Colonic mucosa (tissue), 4 donors: Measurements from ENCODE around the gene VSIG4. TPM values are rescaled to one million over a fixed set of nuclear protein-coding genes. Genes with fewer than 3 reads are reported as not detected.
A peak's percentile ranks its signal among the peaks of the same experiment; 100 is the strongest.

Source experiments
- DNase-seq: peaks from one replicate; pipeline ENCODE4 v3.0.0-alpha.2; 2020
- H3K27ac ChIP-seq: fragments of 200-600 bp; one replicate; pipeline ENCODE4 v1.8.0; 2021
- H3K27me3 ChIP-seq: fragments of 200-600 bp; one replicate; pipeline ENCODE4 v1.8.0; 2021
- H3K36me3 ChIP-seq: fragments of 200-600 bp; one replicate; pipeline ENCODE4 v1.8.0; 2021
- H3K4me1 ChIP-seq: fragments of 200-600 bp; one replicate; pipeline ENCODE4 v1.8.0; 2021; ENCODE audit warnings: mild to moderate bottlenecking
- H3K4me3 ChIP-seq: fragments of 200-600 bp; one replicate; pipeline ENCODE4 v1.8.0; 2021
- H3K9ac ChIP-seq, 2 donors: one replicate each; pipeline ENCODE4 v1.7.0; 2013; ENCODE audit warnings: control low read depth in 2 of 2, low read depth in 2 of 2, low read length in 2 of 2
- H3K9me3 ChIP-seq: fragments of 200-600 bp; one replicate; pipeline ENCODE4 v1.8.0; 2021
- intact Hi-C: fragments of 100-400 bp; cut with DNase I; formaldehyde crosslinking; loops from one replicate; pipeline ENCODE4 v1.14.1; 2022
- total RNA-seq, 2 donors: library from RNA; stranded (reverse); fragmentation: NEBNext Ultra II Directional in 1 of 2; extraction: Animal tissue kit (Norgen Biotek cat#: 25700) in 1 of 2; gene quantifications; one replicate each; pipeline ENCODE4 v1.2.1, GENCODE V29; 2021
- TF ChIP-seq, protein P1 (sequence below): fragments of 200-600 bp; IDR thresholded peaks from one replicate; pipeline ENCODE4 v1.8.0; 2022; ENCODE audit warnings: antibody characterized with exemption, mild to moderate bottlenecking
- donor health status: healthy.
- donor health status: DM: no; HTN: no; CAD: no.
- donor health status: DM: no; HTN: no; CAD: no.

VSIG4 gene
- total RNA-seq, 2 donors from 2014 or later: 5.7 to 14.1 TPM

DNA sequence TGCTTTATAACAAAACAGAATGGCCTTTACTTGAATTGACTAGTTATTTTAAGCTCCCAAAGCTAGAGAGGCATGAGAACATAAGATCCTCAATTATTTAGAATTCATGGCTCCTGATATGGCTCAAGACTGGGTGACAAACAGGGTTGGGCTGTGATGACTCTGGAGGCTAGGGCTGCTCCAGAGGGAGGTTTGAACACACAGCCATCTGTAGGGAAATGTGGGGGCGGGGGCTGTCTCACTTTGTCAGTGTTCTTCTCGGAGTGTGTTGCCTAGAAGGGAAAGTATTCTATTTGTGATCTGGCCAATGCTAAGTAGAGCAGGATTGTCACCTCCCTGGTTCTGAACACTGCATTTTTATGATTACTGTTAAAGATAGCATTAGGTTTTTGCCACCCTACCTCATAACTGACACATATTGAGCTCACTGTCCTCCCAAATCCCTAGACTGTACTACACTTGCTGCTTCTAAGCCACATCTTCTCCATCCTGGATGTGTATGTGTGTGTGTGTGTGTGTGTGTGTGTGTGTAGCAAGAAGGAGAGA is 45.9 kb downstream of the VSIG4 start:
- Histone ChIP-seq H3K36me3 (no peaks in the 10 kb centered on the region), H3K4me3 (no peak overlapping the region), H3K9ac (no peak overlapping the region), H3K27me3 (no peaks in the 10 kb centered on the region), H3K9me3 (no peaks in the 10 kb centered on the region), H3K4me1 (no peaks in the 10 kb centered on the region), H3K27ac (no peak overlapping the region)
- TF ChIP-seq, protein P1, sequence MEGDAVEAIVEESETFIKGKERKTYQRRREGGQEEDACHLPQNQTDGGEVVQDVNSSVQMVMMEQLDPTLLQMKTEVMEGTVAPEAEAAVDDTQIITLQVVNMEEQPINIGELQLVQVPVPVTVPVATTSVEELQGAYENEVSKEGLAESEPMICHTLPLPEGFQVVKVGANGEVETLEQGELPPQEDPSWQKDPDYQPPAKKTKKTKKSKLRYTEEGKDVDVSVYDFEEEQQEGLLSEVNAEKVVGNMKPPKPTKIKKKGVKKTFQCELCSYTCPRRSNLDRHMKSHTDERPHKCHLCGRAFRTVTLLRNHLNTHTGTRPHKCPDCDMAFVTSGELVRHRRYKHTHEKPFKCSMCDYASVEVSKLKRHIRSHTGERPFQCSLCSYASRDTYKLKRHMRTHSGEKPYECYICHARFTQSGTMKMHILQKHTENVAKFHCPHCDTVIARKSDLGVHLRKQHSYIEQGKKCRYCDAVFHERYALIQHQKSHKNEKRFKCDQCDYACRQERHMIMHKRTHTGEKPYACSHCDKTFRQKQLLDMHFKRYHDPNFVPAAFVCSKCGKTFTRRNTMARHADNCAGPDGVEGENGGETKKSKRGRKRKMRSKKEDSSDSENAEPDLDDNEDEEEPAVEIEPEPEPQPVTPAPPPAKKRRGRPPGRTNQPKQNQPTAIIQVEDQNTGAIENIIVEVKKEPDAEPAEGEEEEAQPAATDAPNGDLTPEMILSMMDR: no peak
- intact Hi-C loops: loop anchor here (5.0 kb wide), 1 partner anchor 402 kb away; no protein-coding TSS in a partner anchor
- DNase-seq: no peak

DNA sequence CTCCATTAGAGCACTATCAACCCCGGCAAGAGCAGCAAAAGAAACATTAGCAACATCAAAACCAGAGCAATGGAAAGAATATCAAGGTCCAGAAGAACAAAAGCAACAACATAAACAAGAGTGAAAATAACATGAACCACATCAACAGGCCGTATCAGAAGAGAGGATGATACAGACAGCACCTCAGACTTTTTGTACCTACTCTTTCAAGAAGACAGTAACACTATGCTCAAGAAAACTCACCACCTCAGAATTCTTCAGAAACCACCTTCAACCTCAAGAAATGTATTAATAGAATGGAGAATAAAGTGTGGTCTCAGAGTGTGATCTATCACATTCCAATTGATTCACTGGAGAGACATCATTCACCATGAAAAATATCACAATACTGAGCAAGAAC is 46.5 kb downstream of the VSIG4 start:
- no peak overlapping the region for H3K4me3 ChIP-seq
- no peak overlapping the region for H3K9ac ChIP-seq
- H3K27me3 ChIP-seq: no peaks in the 10 kb centered on the region
- no peaks in the 10 kb centered on the region for H3K36me3 ChIP-seq
- H3K9me3 ChIP-seq: no peaks in the 10 kb centered on the region
- TF ChIP-seq, protein P1: no peak
- intact Hi-C loops: loop anchor here (5.0 kb wide), 1 partner anchor 401 kb away; no protein-coding TSS in a partner anchor
- no peaks in the 10 kb centered on the region for H3K4me1 ChIP-seq
- DNase-seq: no peak
- H3K27ac ChIP-seq: no peak overlapping the region

DNA sequence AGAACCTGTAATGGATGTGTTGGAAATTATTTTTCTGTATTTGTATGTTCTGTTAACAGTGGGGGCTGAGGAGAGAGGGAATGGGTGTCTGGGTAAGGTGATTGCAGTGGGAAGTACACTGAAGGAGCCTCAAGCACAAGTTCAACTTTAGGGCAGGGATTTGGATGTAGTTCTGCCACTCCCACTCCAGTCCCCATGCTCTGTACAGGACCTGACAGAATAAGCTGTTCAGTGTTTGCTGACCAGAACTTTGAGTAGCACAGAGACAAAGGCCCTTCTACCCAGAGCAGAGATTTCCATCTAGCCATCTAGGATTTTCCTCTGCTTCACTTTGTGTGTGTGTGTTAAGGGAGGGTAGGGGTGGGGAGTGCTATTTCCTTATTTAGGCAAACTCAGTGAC is 49.2 kb downstream of the VSIG4 start:
- no peak overlapping the region for H3K9ac ChIP-seq
- TF ChIP-seq, protein P1: no peak
- no peaks in the 10 kb centered on the region for H3K4me1 ChIP-seq
- DNase-seq: no peak
- no peak overlapping the region for H3K27ac ChIP-seq
- no peaks in the 10 kb centered on the region for H3K27me3 ChIP-seq
- H3K4me3 ChIP-seq: no peak overlapping the region
- intact Hi-C loops: loop anchor here (5.0 kb wide), 1 partner anchor 398 kb away; no protein-coding TSS in a partner anchor
- no peaks in the 10 kb centered on the region for H3K9me3 ChIP-seq
- no peaks in the 10 kb centered on the region for H3K36me3 ChIP-seq

DNA sequence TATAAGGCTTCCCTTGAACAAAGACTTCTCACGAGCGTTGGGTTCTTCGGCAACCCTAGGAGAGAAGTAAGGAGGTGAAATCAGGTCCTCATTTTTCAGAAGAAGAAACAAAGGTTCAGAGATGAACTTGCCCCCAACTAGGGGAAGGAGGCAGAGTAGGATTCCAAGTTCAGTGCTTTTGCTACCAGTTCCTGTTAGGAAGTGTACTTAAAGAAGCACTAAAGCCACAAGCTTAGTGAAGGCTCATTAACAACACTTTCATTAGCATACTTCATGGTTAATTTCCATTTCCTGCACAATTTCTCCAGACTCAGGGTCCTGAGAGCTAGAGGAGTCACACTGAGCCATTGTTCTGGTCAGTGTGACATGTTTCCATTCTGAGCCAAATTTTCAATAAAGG is 52.1 kb downstream of the VSIG4 start:
- Histone ChIP-seq H3K27me3 (no peaks in the 10 kb centered on the region), H3K9ac (no peak overlapping the region), H3K36me3 (no peaks in the 10 kb centered on the region), H3K9me3 (no peaks in the 10 kb centered on the region), H3K4me1 (no peaks in the 10 kb centered on the region), H3K4me3 (no peak overlapping the region), H3K27ac (no peak overlapping the region)
- TF ChIP-seq, protein P1: no peak
- DNase-seq: no peak
- intact Hi-C loops: loop anchor here (5.0 kb wide), 1 partner anchor 406 kb away; no protein-coding TSS in a partner anchor

DNA sequence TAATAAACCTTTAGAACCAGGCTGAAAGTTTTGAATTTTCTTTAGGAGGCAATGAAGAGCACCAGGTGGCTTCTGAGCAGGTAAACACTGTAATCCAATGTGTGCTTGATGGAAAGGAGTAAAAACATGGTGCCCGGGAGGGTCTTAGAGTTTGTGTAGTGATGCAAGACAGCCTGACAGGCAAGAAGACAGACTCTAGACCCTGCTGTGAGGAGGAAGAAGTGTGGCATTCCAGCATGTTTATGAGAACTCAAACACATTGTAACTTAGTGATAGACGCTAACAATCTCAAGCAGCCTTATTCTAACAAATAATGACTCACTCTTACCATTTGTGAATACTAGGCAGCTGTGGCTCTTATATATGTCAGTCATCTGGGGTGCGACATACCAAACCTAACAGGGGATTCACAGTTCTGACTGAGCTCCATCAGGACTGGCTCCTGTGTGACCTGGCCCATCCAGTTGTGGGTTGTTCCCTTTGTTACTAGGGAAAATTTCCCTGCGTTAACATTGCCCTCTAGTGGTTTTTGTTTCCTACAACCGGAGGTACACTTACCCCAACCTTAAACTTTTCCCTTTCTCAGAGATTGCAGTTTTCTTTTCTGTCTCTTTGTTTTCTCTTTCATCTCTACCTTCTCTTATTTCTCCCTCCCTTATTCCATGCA is 53.8 kb downstream of the VSIG4 start:
- no peaks in the 10 kb centered on the region for H3K27me3 ChIP-seq
- H3K4me3 ChIP-seq: no peak overlapping the region
- intact Hi-C loops: loop anchor here (5.0 kb wide), 1 partner anchor 404 kb away; no protein-coding TSS in a partner anchor
- no peaks in the 10 kb centered on the region for H3K4me1 ChIP-seq
- no peak overlapping the region for H3K9ac ChIP-seq
- TF ChIP-seq, protein P1: peak; percentile 52
- H3K9me3 ChIP-seq: no peaks in the 10 kb centered on the region
- DNase-seq: peak; percentile 48
- no peaks in the 10 kb centered on the region for H3K36me3 ChIP-seq
- no peak overlapping the region for H3K27ac ChIP-seq
